Activated T-cell treated with anti-CD3 and anti-CD28 coated beads for 48 hours (primary cell): Measurements from ENCODE around the gene CYP27B1.

ENCODE experiments used
- DNase-seq: peaks from one replicate; pipeline ENCODE4 v3.0.0-alpha.2; 2020; ENCODE audit warnings: low read depth

Gene CYP27B1, protein sequence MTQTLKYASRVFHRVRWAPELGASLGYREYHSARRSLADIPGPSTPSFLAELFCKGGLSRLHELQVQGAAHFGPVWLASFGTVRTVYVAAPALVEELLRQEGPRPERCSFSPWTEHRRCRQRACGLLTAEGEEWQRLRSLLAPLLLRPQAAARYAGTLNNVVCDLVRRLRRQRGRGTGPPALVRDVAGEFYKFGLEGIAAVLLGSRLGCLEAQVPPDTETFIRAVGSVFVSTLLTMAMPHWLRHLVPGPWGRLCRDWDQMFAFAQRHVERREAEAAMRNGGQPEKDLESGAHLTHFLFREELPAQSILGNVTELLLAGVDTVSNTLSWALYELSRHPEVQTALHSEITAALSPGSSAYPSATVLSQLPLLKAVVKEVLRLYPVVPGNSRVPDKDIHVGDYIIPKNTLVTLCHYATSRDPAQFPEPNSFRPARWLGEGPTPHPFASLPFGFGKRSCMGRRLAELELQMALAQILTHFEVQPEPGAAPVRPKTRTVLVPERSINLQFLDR

DNA sequence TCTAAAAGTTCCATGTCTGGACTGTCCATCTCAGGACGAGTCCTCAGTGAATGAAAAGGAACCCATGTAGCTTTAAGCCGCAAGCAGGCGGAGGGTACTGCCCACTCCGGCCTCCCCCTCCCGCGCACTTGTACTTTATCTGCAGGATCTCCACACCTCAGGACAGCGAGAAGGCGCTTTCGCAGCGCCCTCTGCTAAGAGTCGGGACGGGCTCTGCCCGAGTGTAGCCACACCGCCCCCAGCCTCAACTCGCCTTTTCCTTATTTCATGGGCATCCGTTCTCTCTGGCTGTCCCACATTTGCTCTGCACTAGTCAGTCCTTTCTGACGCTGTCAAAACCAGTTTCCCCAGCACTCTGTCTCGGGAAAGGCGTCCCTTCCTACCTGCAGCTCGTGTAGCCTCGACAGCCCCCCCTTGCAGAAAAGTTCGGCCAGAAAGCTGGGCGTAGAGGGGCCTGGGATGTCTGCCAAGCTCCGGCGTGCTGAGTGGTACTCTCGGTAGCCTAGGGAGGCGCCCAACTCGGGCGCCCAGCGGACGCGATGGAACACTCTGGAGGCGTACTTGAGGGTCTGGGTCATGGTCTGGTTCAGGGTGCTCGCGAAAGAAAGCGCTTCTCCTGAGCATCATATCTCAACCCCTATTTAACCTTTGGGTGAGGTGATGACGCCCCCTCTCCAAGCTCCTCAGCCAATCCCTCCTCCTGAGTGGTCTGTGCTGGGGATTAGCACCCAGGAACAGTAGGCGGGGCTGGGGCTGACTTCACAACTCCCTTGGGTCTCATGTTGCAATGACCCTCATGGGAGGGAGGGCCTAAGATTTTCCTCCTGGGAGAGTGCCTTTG is at the start of gene CYP27B1:
Gene CYP27B1, minus strand, starts transcription at position 615 of the 841 bp plus-strand sequence. Its CDS starts 37 bp downstream, at position 578.
- no peak for DNase-seq

DNA sequence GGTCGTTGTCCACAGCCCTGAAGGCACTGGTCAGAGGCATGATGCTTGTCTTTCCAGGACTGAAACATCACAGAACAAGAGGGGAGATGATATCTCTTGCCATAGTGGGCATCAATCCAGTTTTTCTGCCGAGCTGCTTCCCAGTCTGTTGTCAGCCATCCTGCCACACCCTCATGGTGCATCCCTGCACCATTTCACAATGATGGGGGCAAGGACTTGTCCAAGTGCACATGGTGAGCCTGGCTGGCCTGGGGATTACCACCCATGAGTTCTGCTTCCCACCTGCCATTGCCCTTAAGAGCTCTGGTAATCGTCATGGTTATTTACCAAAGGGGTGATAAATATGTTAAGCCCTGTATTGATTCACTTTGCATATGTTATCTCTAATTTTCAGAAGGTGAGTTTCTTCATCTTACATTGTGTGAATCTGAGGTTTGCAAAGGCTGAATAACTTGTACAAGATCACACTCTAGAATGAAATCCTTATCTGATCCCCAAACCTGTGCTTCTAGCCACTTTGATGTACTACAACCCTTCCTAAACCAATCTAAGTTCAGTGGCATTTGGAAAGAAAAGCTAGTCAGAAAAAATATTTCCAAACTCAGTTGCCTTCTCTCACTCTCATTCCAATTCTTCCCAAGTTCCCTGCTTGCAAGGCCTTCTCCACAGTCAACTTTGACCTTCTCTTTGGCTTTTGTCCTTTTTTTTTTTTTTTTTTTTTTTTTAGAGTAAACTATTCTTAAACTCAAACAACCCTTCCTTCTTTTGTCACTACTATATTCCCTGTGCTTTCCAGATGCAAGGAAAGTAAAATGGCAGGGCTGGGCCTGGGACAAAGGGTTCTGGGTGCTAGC is 49.4 kb upstream of the CYP27B1 start:
- DNase-seq: no peak

DNA sequence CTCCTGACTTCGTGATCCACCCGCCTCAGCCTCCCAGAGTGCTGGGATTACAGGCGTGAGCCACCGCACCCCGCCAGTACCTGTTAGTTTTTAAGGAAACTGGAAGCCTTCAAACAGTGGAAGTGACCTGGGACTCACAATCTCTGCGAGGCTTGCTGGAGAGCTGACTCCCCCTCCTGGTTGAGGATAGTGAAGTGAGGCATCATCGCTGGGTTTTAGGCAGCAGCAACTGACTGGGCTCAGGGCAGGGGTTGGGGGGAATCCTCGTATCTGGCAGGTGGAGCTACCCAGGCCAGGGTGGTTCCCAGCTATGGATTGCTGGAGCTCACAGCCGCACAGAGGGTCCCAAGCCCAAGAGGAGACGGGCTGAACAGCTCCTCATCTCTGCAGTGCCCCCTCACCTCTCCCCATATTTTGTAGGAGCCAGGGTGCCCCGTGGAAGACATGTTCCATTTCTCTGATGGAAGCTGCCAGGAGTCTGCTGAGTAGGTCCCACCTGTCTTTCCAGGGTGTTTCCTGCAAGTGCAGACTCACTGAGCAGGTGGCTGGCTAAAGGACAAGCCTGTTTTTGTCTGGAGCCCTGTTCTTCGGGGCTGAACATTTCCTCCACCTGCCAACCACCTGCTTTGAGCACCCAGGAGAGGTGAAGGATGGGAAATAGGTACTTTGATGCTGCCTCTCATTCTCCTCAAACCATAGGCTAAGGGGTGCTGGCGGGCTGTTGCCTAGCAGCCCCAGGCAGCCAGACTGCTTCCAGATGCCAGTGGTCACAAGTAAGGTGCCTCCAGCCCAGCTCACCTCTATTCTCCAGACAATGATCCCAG is 48.5 kb upstream of the CYP27B1 start:
- no peak for DNase-seq

DNA sequence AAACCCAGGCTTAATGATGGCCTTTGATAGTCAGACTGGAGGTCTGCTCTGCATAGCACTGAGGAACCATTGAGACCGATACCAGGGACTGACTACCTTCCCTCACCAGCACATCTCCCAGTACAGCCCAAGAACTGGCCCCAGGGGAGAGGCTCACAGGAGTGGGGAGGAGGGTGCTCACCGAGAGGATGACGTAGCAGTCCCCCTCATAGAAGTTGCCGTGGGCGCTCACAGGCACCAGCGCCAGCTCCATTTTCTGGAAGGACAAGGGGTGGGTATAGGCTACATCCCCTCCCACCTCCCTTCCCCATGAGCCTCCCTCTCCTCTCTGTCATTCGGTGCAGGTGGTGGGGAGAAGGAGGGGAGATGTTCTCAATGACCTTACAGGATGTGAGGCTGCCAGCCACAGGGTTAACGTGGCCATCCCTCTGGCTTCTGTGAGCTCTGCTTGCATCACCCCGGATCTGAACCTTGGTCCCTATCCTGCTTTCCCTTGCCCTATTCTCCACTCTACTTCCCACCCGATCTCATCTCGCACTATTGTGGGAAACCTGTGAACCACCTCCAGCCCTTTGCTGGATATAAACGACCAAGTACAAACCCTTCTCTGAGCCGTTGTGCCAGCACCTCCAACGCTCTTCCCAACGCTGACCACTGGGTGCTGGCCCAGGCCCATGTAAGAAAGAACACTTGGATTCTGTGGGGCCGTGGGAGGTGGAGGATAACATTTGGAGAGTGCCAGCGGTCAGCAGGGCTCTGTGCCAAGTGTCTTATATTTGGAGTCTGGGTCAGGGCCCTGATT is 47.3 kb upstream of the CYP27B1 start:
- no peak for DNase-seq

DNA sequence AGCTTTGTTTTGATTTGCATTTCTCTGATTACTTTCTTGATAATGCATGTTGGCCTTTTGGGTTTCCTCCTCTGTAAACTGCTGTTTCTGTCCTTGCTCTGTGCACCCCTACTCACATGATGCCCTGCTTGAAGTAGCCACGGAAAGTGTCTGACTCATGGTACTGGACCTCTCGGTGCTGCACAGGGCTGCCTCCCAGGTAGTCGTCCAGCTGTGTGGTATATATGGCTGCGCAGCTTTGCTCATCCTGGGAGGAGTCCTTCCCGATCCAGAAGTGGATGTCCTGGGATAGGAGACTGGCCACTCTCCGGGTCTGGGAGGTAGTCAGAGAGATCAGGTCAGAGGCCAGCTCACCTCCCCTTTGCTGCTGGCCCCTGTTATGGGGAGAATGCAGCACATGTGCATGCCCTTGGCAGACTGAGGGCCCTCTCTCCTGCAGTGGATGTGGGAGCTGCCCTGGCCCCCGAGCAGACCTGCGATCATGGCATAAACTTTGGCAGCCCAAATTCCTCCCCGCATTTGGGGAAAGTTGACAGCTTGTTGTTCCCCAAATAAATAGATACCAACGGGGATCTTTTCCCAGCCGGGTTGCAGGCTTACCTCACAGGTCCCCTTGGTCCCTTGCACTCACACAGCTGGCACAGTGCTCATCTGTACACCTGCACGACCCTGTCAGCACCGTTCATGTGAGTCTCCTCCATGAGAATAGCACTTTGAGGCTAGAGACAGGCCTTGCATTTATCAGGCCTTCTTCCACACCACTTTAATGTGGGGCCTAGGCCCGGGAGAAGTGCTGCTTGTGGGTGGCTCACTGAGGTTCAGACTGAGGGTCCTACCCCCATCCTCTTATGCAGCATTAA is 46.5 kb upstream of the CYP27B1 start:
- no peak for DNase-seq

DNA sequence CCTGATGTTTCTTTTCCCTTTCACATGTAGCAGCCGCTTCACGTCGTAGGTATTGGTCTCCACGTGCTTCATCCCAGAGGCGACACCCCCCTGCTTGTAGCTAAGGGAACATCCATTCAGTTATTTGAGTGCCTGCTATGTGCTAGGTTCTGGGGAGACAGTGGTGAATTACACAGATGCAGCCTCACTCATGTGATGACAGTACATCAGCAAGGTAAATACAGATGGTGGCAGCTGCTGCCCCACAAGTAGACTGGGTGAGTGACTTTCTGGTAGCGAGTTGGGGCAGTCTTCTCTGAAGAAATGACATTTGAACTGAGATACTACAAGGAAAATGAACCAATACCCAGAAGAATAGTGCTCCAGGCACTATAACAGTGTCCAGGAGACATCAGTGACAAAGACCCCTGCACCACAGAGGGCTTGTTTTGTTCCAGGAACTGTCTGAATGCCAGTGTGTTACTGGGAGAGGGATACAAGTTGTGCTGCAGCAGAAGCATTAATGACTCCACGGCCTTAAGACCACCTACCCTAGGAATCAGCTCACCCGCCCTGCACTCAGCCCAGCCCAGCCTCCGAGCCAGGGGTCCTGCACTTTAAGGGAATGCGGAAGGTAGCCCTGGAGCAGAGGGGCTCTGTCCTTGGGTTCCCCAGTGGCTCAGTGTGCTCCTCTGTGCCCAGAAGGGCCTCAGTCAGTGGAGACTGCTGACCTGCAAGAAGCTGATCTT is 44.3 kb upstream of the CYP27B1 start:
- no peak for DNase-seq

DNA sequence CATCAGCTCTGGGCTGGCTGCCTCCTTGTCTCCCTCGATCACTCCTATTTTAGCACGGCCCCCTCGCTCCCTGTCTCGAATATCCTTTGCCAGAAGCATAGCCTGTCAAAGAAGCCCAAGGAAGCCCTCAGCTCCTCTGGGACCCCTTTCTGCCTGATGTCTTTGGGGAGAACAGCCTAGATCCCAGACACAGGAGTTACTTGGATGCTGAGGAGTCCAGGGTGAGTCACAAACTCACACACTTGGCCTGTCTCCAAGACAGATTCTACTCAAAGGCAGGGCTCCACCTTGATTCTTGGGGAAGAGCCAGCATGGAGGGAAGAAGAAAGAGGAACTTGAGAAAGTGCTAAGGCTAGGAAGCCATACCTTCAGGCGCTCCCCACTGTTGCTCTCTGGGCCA is 43.6 kb upstream of the CYP27B1 start:
- no peak for DNase-seq

DNA sequence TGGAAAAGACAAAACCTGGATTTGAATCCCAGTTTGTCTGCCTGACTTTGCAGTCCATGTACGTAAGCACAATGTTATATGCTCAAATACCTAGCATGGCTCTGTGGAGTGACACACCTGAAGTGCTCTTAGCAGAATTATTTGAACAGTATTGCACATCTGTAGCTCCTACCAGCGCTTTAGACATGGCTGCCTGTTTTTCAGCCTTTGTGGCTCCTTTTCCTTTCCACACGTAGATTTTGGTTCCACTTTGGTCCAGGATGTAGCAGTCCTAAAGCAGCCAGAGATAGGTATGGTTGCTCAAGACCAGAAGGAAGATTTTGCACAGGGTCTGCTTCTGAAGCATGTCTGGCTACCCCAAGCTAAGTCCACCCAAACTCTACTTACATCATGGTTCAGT is 42.5 kb upstream of the CYP27B1 start:
- DNase-seq: no peak

DNA sequence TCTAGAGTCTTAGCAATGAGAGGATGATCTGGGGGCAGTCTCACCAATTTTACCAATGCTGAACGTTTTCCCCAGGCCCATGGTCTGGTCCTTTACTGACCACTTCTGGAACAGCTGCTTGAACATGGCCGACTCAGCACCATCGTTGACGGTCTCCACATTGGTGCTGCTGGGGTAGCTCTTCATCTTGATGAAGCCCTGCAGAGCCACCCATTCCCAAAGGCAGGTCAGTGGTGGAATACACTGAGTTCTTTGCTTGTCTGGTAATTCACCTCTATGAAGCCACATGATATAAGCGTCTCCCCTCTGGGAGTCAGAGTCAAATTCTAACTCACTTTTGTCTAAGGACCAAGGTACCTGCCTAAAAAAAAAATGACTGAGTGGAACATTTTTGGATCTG is 41.5 kb upstream of the CYP27B1 start:
- no peak for DNase-seq

DNA sequence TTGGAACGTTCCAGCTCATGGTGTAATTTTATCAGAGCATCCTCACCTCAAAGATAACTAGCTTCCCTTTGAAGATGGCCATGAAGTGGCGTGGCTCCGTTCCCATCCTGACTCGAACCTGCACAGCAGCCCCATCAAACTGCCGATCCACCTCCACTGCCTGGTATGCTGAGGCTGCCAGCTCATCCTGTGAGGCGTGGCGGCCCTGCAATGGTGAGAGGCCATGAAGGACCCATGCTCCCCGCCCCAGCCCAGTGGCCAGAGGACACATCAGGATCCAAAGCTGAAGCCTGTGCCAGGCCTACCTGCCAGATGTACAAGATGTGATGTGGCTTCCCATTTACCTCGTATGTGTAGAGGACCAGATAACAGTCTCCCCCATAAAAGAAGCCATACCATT is 40.4 kb upstream of the CYP27B1 start:
- DNase-seq: no peak

DNA sequence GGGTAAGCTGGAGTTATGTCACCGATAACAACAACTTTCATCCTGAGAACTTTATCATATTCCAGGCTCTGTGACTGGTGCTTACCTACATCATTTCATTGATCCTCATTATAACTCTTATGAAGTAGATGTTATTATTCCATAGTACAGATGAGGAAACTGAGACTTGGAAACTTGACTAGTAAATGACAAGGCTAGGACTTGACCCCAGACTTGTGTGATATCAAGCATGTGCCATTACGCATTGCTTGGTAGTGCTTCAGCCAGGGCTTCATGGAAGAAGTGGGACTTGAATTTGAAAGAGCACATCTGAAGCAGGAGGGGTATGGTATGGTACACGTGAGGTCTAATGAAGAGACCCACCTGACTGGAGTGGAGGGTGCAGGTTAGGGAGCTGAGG is 39.8 kb upstream of the CYP27B1 start:
- DNase-seq: no peak

DNA sequence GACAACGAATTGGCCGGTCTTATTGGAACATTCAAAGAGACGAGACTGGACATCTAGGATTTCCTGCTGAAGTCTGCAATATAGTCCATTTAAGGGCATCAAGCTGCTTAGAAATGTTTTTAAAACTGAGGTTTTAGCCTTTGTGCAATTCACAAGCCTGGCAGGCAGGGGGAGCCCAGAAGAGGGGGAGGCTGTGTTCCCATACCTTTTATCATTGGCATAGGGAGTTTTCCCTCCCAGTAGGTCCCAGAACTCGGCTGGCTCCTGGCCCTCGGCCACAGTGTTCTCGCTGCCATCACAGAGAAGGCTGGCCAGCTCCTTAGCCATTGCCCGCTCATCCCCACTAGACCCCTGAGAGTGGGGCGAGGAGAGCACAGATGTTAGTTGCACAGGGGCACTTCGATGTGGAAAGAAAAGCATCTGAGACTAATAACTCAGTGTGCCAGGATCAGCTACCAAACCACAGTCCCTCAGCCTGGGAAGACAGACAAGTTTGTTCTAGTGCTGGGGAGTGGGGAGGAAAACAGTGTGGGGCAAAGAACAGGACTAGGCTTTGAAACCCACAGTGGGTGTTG is 36.5 kb upstream of the CYP27B1 start:
- DNase-seq: no peak

DNA sequence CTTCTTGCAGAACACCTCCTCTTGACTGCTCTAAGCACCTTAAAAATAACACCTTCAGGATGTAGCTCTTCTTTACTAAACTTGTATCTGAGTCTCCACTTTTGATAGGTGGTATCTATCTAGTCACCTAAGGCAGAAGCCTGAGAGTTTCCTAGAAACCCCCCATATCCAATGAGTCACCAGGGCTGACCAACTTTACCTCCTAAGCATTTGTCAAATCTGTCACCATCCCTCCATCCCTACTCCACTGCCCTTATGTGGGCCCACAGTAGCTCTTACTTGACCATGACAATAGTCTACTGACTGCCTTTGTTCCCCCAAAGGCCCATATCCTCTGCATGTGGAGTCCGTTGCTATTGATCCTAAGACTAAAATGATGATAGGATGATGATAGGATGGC is 35.7 kb upstream of the CYP27B1 start:
- DNase-seq: no peak

DNA sequence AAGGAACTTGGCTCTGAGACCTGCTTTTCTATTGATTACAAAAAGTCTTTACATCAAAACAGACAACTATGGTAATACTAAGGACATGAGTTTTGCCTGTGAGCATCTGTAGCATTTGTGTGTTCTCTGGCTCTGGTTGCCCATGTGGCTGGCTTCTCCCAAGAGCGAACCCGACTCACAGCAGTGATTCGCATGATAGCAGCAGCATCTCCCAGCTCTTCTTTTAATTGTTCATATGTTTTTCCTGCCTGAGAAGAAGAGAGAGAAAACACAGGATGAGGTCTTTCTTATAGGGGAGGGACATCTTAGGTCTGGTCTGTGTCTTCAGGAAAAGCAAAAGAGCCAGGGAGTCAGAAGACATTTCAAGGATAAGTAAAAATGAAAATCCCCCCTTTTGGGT is 34.1 kb upstream of the CYP27B1 start:
- no peak for DNase-seq

DNA sequence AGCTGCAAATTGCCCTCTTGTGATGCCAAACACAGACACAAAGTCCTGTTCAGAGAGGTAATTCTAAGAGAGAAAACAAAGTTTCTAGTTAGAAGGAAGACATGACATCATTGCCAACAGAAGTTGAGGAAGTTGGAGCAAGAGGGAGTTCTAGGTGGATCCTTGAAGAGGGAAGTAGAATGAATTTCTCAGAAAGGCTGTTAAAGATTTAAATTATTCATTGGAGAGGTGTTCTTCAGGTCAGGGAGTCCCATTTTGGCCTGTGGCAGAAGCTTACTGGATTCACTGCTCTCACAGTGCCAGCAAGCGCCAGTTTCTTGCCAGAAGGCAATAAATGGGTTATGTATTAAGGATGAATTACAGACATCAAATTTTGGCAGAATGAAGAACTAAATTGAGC is 31.1 kb upstream of the CYP27B1 start:
- DNase-seq: no peak

DNA sequence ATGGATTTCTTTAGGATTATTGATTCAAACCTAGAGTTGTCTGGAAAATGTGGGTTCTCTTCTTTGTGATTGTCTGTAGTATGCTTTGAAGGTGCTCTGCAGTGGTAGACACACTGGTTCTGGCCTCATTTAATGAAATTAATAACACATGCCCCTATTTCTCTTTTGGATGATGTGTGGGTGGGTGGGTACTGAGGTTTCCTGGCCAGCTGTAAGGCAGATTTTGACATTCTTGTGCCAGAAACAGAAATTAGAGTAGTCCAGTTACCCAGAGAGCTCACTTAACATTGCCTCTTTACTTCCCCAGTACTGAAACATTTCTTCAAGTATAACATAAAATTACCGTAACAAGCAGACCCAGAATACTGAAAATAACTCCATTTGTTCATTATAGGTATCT is 30.1 kb upstream of the CYP27B1 start:
- DNase-seq: no peak

DNA sequence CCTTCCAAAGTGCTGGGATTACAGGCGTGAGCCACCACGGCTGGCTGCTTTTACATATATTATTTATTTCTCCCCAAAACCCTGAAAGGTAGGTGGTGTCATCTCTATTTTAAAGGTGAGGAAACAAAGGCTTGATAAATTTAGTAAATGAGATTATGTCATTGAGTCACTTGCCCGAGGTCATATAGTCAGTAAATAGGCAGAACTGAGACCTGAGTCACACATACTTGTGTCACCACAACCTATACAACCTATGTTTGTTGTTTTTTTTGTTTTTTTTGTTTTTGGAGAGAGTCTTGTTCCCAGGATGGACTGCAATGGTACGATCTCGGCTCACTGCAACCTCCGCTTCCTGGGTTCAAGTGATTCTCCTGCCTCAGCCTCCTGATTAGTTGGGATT is 28.5 kb upstream of the CYP27B1 start:
- no peak for DNase-seq

DNA sequence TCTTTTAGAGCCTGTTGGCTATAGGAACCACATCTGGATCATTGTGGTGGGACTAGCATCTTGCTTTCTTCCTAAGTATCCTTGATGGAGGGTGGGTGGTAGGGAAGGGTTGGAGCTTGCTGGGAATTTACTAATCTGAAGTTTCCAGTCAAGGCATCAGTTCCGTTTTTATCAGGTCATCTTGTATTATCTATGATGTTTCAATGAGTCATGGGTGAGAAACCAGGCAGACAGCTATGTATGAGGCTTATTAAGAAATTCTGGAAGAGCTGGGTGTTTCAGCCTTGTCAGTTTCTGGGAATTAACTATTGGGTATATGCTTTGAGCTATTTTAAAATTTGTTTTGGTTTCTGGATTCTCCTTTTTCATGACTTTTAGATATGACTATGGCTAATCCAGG is 27.0 kb upstream of the CYP27B1 start:
- no peak for DNase-seq
